Measurements from ENCODE around the gene CDH15.

The CDH15 gene

GRCh38 chr16:89176717-89177116, 5.2 kb downstream of the CDH15 start:
- no peak for TF ChIP-seq EZH2phosphoT487 (conservative IDR thresholded peaks at IDR 0.05; ENCODE audit: low read length)
- no peak for TF ChIP-seq CTCF (IDR thresholded peaks at IDR 0.05; ENCODE audit: insufficient read depth, low read length, poor library complexity, severe bottlenecking)
- Histone ChIP-seq H3K27me3 (ENCODE audit: low read length) (no peaks in the 10 kb centered on the region), H3K27ac (ENCODE audit: low read depth, low read length) (no peak overlapping the region), H2AFZ (ENCODE audit: low read depth, low read length, severe bottlenecking) (no peak overlapping the region), H3K4me3 (ENCODE audit: insufficient read depth, low read length, poor library complexity, severe bottlenecking) (no peak overlapping the region), H3K9ac (ENCODE audit: low read length) (no peak overlapping the region), H3K9me3 (ENCODE audit: insufficient read depth, low read length) (no peaks in the 10 kb centered on the region), H3K4me2 (ENCODE audit: low read depth, low read length, poor library complexity, severe bottlenecking) (no peak overlapping the region), H3K36me3 (ENCODE audit: low read length) (no peaks in the 10 kb centered on the region), H3F3A (ENCODE audit: insufficient read depth) (no peaks in the 10 kb centered on the region), H3K9me2 (replicated peaks; ENCODE audit: insufficient read depth, low read length) (no peaks in the 10 kb centered on the region), H3K79me2 (ENCODE audit: insufficient read depth, low read length) (no peaks in the 10 kb centered on the region), H4K20me1 (ENCODE audit: low read depth, low read length) (no peaks in the 10 kb centered on the region)

- Histone ChIP-seq H3K9me2 (replicated peaks; ENCODE audit: insufficient read depth, low read length) (no peaks in the 10 kb centered on the region), H3K4me3 (ENCODE audit: insufficient read depth, low read length, poor library complexity, severe bottlenecking) (no peak overlapping the region), H2AFZ (ENCODE audit: low read depth, low read length, severe bottlenecking) (no peak overlapping the region), H3K9me3 (ENCODE audit: insufficient read depth, low read length) (no peaks in the 10 kb centered on the region), H3K36me3 (ENCODE audit: low read length) (no peaks in the 10 kb centered on the region), H3K9ac (ENCODE audit: low read length) (no peak overlapping the region), H3K79me2 (ENCODE audit: insufficient read depth, low read length) (no peaks in the 10 kb centered on the region), H4K20me1 (ENCODE audit: low read depth, low read length) (no peaks in the 10 kb centered on the region), H3K27me3 (ENCODE audit: low read length) (no peaks in the 10 kb centered on the region), H3F3A (ENCODE audit: insufficient read depth) (no peaks in the 10 kb centered on the region), H3K4me2 (ENCODE audit: low read depth, low read length, poor library complexity, severe bottlenecking) (no peak overlapping the region), H3K27ac (ENCODE audit: low read depth, low read length) (no peak overlapping the region)
- TF ChIP-seq CTCF (IDR thresholded peaks at IDR 0.05; ENCODE audit: insufficient read depth, low read length, poor library complexity, severe bottlenecking) (no peak), EZH2phosphoT487 (conservative IDR thresholded peaks at IDR 0.05; ENCODE audit: low read length) (no peak)
These were observed 6.0 kb downstream of the CDH15 start for GRCh38 chr16:89177501-89177900.

GRCh38 chr16:89178453-89179147, 7.1 kb downstream of the CDH15 start:
- H3K4me3 ChIP-seq (ENCODE audit: insufficient read depth, low read length, poor library complexity, severe bottlenecking) = no peak overlapping the region
- TF ChIP-seq EZH2phosphoT487 (conservative IDR thresholded peaks at IDR 0.05; ENCODE audit: low read length) (no peak), CTCF (IDR thresholded peaks at IDR 0.05; ENCODE audit: insufficient read depth, low read length, poor library complexity, severe bottlenecking) (no peak)
- no peak overlapping the region for H3K9ac ChIP-seq (ENCODE audit: low read length)
- no peaks in the 10 kb centered on the region for H3K27me3 ChIP-seq (ENCODE audit: low read length)
- H2AFZ ChIP-seq (ENCODE audit: low read depth, low read length, severe bottlenecking) = no peak overlapping the region
- no peaks in the 10 kb centered on the region for H3K9me2 ChIP-seq (replicated peaks; ENCODE audit: insufficient read depth, low read length)
- no peaks in the 10 kb centered on the region for H3K9me3 ChIP-seq (ENCODE audit: insufficient read depth, low read length)
- no peak overlapping the region for H3K27ac ChIP-seq (ENCODE audit: low read depth, low read length)
- no peak overlapping the region for H3K4me2 ChIP-seq (ENCODE audit: low read depth, low read length, poor library complexity, severe bottlenecking)
- H3K36me3 ChIP-seq (ENCODE audit: low read length) = no peaks in the 10 kb centered on the region
- no peaks in the 10 kb centered on the region for H4K20me1 ChIP-seq (ENCODE audit: low read depth, low read length)
- H3F3A ChIP-seq (ENCODE audit: insufficient read depth) = no peaks in the 10 kb centered on the region
- no peaks in the 10 kb centered on the region for H3K79me2 ChIP-seq (ENCODE audit: insufficient read depth, low read length)

All from SU-DHL-6 (cell line).